Keratinocyte (primary cell): ENCODE measurements around the gene PCDHB6. TPM values are rescaled to one million over a fixed set of nuclear protein-coding genes. Genes with fewer than 3 reads are reported as not detected.
"Not testable (repeated sequence)": the region's sequence is repeated elsewhere in the genome, so short reads cannot be mapped to it uniquely, and the experiment has no call there.

Source experiments
- DNase-seq: peaks from one replicate; pipeline ENCODE4 v3.0.0-alpha.2; 2011; ENCODE audit warnings: low read depth, missing footprints, low spot score
- FAIRE-seq: peaks from 2 replicates; lab custom pipeline; 2011; peaks lifted over from hg19 to GRCh38; lab: Jason Lieb, UNC
- H2AFZ ChIP-seq: 2 replicates; pipeline ENCODE4 v1.6.0; 2012; ENCODE audit warnings: low read length, control low read depth, inconsistent platforms; ENCODE audit not compliant: control insufficient read depth
- H3K27ac ChIP-seq: 2 replicates; pipeline ENCODE4 v1.5.1; 2011; ENCODE audit warnings: low read length; ENCODE audit not compliant: control insufficient read depth, insufficient read depth
- H3K27me3 ChIP-seq: 3 replicates; pipeline ENCODE4 v1.6.0; 2011; ENCODE audit warnings: low read length; ENCODE audit not compliant: control insufficient read depth, insufficient read depth; ENCODE audit errors: extremely low read depth
- H3K36me3 ChIP-seq, 2 experiments: 2 replicates in 1 of 2; 3 replicates in 1 of 2; pipeline ENCODE4 v1.5.1; 2011; ENCODE audit warnings: low read length in 2 of 2, mild to moderate bottlenecking in 1 of 2; ENCODE audit not compliant: control insufficient read depth in 2 of 2, insufficient read depth in 2 of 2; ENCODE audit errors: extremely low read depth in 1 of 2
- H3K4me1 ChIP-seq: 3 replicates; pipeline ENCODE4 v1.5.1; 2011; ENCODE audit warnings: low read length; ENCODE audit not compliant: control insufficient read depth, insufficient read depth; ENCODE audit errors: extremely low read depth
- H3K4me2 ChIP-seq: 3 replicates; pipeline ENCODE4 v1.6.0; 2011; ENCODE audit warnings: low read depth, low read length; ENCODE audit not compliant: control insufficient read depth, insufficient read depth; ENCODE audit errors: extremely low read depth
- H3K4me3 ChIP-seq, 3 experiments: fragments of 200-600 bp in 1 of 3; sonication (generic) in 1 of 3; 2 replicates in 2 of 3; 3 replicates in 1 of 3; pipeline ENCODE4 v1.5.1; 2011 to 2016; ENCODE audit warnings: low read length in 3 of 3, mild to moderate bottlenecking in 3 of 3, control low read depth in 2 of 3, inconsistent platforms in 1 of 3, low read depth in 1 of 3, mixed read lengths in 1 of 3, mixed run types in 1 of 3, moderate library complexity in 1 of 3; ENCODE audit not compliant: control insufficient read depth in 2 of 3, insufficient read depth in 2 of 3; ENCODE audit errors: extremely low read depth in 1 of 3
- H3K79me2 ChIP-seq: 2 replicates; pipeline ENCODE4 v1.6.0; 2012; ENCODE audit warnings: low read length; ENCODE audit not compliant: control insufficient read depth, insufficient read depth
- H3K9ac ChIP-seq: 3 replicates; pipeline ENCODE4 v1.6.0; 2011; ENCODE audit warnings: low read length; ENCODE audit not compliant: control insufficient read depth, insufficient read depth; ENCODE audit errors: extremely low read depth
- H3K9me1 ChIP-seq: 3 replicates; pipeline ENCODE4 v1.6.0; 2011; ENCODE audit warnings: low read length; ENCODE audit not compliant: control insufficient read depth, insufficient read depth; ENCODE audit errors: extremely low read depth
- H3K9me3 ChIP-seq: 2 replicates; pipeline ENCODE4 v1.5.1; 2012; ENCODE audit warnings: low read depth, low read length; ENCODE audit not compliant: control insufficient read depth
- H4K20me1 ChIP-seq: 3 replicates; pipeline ENCODE4 v1.6.0; 2011; ENCODE audit warnings: low read length; ENCODE audit not compliant: control insufficient read depth, insufficient read depth; ENCODE audit errors: extremely low read depth
- EZH2 ChIP-seq: IDR thresholded peaks from one replicate; pipeline ENCODE4 v1.6.1; 2012; ENCODE audit warnings: inconsistent platforms, mild to moderate bottlenecking, low read length, moderate library complexity
- dilution Hi-C: fragments of 300-500 bp; cut with MboI; formaldehyde crosslinking; loops from one replicate; pipeline ENCODE4 v1.7.0; 2020; ENCODE audit warnings: low sequenced_read_pairs; ENCODE audit not compliant: extremely low pct_ligation_motif_present
- polyA plus RNA-seq, 5 experiments: library from polyadenylated mRNA; depleted of rRNA in 3 of 5; stranded (reverse) in 3 of 5; stranded (forward) in 1 of 5; unstranded in 1 of 5; fragments of >200 nt; gene quantifications; 1 replicate in 1 of 5; 2 replicates in 3 of 5; 3 replicates in 1 of 5; pipeline versions ENCODE4 v1.2.1 to v1.2.3, GENCODE V29; 2011 to 2012; ENCODE audit warnings: missing spikeins in 2 of 5, low read depth in 1 of 5, low replicate concordance in 1 of 5
- TF ChIP-seq, protein P1 (sequence below), 3 experiments: IDR thresholded peaks in 1 of 3; conservative IDR thresholded peaks in 1 of 3; optimal IDR thresholded peaks in 1 of 3; 2 replicates in 2 of 3; 3 replicates in 1 of 3; pipeline versions ENCODE3 to v1.5.1; 2011; ENCODE audit warnings: low read length in 3 of 3, mild to moderate bottlenecking in 3 of 3, moderate library complexity in 2 of 3, control low read depth in 1 of 3, inconsistent platforms in 1 of 3; ENCODE audit not compliant: insufficient read depth in 2 of 3; ENCODE audit errors: extremely low read depth in 1 of 3

The PCDHB6 gene
- polyA plus RNA-seq, 1 donor (not counting 4 experiments of a cell fraction or from before 2014, with no cell fraction given) = 0.03 TPM

DNA sequence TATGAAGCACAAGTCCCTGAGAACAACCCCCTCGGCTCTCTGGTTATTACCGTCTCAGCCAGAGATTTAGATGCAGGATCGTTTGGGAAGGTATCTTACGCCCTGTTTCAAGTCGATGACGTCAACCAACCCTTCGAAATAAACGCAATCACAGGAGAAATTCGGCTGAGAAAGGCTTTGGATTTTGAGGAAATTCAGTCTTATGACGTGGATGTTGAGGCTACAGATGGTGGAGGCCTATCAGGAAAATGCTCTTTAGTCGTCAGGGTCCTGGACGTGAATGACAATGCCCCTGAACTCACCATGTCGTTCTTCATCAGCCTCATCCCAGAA is 1.1 kb downstream of the PCDHB6 start:
- TF ChIP-seq, protein P1, sequence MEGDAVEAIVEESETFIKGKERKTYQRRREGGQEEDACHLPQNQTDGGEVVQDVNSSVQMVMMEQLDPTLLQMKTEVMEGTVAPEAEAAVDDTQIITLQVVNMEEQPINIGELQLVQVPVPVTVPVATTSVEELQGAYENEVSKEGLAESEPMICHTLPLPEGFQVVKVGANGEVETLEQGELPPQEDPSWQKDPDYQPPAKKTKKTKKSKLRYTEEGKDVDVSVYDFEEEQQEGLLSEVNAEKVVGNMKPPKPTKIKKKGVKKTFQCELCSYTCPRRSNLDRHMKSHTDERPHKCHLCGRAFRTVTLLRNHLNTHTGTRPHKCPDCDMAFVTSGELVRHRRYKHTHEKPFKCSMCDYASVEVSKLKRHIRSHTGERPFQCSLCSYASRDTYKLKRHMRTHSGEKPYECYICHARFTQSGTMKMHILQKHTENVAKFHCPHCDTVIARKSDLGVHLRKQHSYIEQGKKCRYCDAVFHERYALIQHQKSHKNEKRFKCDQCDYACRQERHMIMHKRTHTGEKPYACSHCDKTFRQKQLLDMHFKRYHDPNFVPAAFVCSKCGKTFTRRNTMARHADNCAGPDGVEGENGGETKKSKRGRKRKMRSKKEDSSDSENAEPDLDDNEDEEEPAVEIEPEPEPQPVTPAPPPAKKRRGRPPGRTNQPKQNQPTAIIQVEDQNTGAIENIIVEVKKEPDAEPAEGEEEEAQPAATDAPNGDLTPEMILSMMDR (optimal IDR thresholded peaks at IDR 0.05 in 1 of 3, IDR thresholded peaks at IDR 0.05 in 1 of 3, conservative IDR thresholded peaks at IDR 0.05 in 1 of 3; ENCODE audit: extremely low read depth in 1 of 3, insufficient read depth in 2 of 3, low read length in 3 of 3) = no peak
- TF ChIP-seq EZH2 = no peak
- Histone ChIP-seq H2AFZ (no peak overlapping the region), H3K36me3 (no peaks in the 10 kb centered on the region), H3K9me3 (no peaks in the 10 kb centered on the region), H3K27ac (no peak overlapping the region), H3K4me3 (no peak overlapping the region), H3K9me1 (no peaks in the 10 kb centered on the region), H3K4me2 (no peak overlapping the region), H3K9ac (no peak overlapping the region), H3K4me1 (no peaks in the 10 kb centered on the region), H4K20me1 (no peaks in the 10 kb centered on the region), H3K79me2 (no peaks in the 10 kb centered on the region), H3K27me3 (no peaks in the 10 kb centered on the region)
- dilution Hi-C loops = no loop called here
- FAIRE-seq = no peak
- DNase-seq = no peak

DNA sequence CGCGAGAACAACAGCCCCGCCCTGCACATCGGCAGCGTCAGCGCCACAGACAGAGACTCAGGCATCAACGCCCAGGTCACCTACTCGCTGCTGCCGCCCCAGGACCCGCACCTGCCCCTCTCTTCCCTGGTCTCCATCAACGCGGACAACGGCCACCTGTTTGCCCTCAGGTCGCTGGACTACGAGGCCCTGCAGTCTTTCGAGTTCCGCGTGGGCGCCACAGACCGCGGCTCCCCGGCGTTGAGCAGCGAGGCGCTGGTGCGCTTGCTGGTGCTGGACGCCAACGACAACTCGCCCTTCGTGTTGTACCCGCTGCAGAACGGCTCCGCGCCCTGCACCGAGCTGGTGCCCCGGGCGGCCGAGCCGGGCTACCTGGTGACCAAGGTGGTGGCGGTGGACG is 1.8 kb downstream of the PCDHB6 start:
- DNase-seq, H3K36me3 ChIP-seq, H3K9me3 ChIP-seq, FAIRE-seq, H3K4me1 ChIP-seq, H2AFZ ChIP-seq, dilution Hi-C loops, H3K27me3 ChIP-seq, H3K27ac ChIP-seq, H3K79me2 ChIP-seq, H3K9ac ChIP-seq, H3K4me3 ChIP-seq, H3K9me1 ChIP-seq, H4K20me1 ChIP-seq, H3K4me2 ChIP-seq: not testable (repeated sequence)

- H3K4me1 ChIP-seq, H2AFZ ChIP-seq, DNase-seq, dilution Hi-C loops, H3K9me1 ChIP-seq, H4K20me1 ChIP-seq, H3K79me2 ChIP-seq, H3K27ac ChIP-seq, H3K9me3 ChIP-seq, H3K4me3 ChIP-seq, H3K36me3 ChIP-seq, H3K4me2 ChIP-seq, FAIRE-seq, H3K27me3 ChIP-seq, H3K9ac ChIP-seq: not testable (repeated sequence)
These were observed 2.2 kb downstream of the PCDHB6 start for GRCh38 chr5:141152096-141152495.
